GM12878 (cell line): ENCODE measurements around the gene DOLPP1. TPM values are rescaled to one million over a fixed set of nuclear protein-coding genes. Genes with fewer than 3 reads are reported as not detected.

Experiments used
- EGR1 ChIP-seq, 2 experiments: IDR thresholded peaks; 1 replicate in 1 of 2; 2 replicates in 1 of 2; pipeline ENCODE4 v1.6.1; 2011 to 2012; ENCODE audit warnings: low read depth in 2 of 2, low read length in 2 of 2, borderline replicate concordance in 1 of 2, mild to moderate bottlenecking in 1 of 2, moderate library complexity in 1 of 2
- JUND ChIP-seq: IDR thresholded peaks from 2 replicates; pipeline ENCODE4 v1.6.1; 2012; ENCODE audit warnings: low read depth, mild to moderate bottlenecking, low read length, improper control_type of control experiment, moderate library complexity
- RUNX3 ChIP-seq: IDR thresholded peaks from 2 replicates; pipeline ENCODE4 v1.6.1; 2012; ENCODE audit warnings: low read length, inconsistent platforms
- SREBF2 ChIP-seq: IDR thresholded peaks from 2 replicates; pipeline ENCODE4 v1.6.1; 2012; ENCODE audit warnings: mild to moderate bottlenecking, low read length
- ZNF622 ChIP-seq: fragments of 450-650 bp; IDR thresholded peaks from 2 replicates; pipeline ENCODE4 v1.6.1; 2017; ENCODE audit warnings: mild to moderate bottlenecking, inconsistent platforms
- polyA plus RNA-seq, 11 experiments: library from polyadenylated mRNA; depleted of rRNA in 4 of 11; unstranded in 6 of 11; stranded (reverse) in 5 of 11; fragments of >200 nt; fragmentation: Nextera tagmentation in 4 of 11; fragmentation: Illumina TruSeq in 1 of 11; extraction: Ambion mirVana in 4 of 11; extraction: Trizol in 1 of 11; gene quantifications; 1 replicate in 1 of 11; 2 replicates in 10 of 11; pipeline versions ENCODE4 v1.2.1 to v1.2.3, GENCODE V29; 2011 to 2016; ENCODE audit warnings: inconsistent platforms in 2 of 11, missing spikeins in 2 of 11, low read depth in 1 of 11
- total RNA-seq, 4 experiments: library from RNA; depleted of rRNA in 3 of 4; stranded (reverse); fragments of >200 nt in 3 of 4; fragmentation: Illumina TruSeq in 1 of 4; extraction: Trizol in 1 of 4; gene quantifications; 2 replicates each; pipeline versions ENCODE4 v1.2.1 to v1.2.3, GENCODE V29; 2013 to 2021
- TF ChIP-seq, protein P1 (sequence below): fragments of 450-650 bp; formaldehyde crosslinking; IDR thresholded peaks from 2 replicates; pipeline ENCODE4 v1.4.0; 2020; ENCODE audit warnings: mild to moderate bottlenecking, moderate library complexity
- TF ChIP-seq, protein P2 (sequence below): fragments of 450-650 bp; formaldehyde crosslinking; IDR thresholded peaks from 2 replicates; pipeline ENCODE4 v1.5.0; 2022; ENCODE audit warnings: mild to moderate bottlenecking, missing genetic modification characterization

Gene DOLPP1
- total and polyA plus RNA-seq, 10 of the 15 experiments (the other 5 are each of a cell fraction or from before 2014, with no cell fraction given): 0.76 to 19.9 (median 13.4) TPM

DNA sequence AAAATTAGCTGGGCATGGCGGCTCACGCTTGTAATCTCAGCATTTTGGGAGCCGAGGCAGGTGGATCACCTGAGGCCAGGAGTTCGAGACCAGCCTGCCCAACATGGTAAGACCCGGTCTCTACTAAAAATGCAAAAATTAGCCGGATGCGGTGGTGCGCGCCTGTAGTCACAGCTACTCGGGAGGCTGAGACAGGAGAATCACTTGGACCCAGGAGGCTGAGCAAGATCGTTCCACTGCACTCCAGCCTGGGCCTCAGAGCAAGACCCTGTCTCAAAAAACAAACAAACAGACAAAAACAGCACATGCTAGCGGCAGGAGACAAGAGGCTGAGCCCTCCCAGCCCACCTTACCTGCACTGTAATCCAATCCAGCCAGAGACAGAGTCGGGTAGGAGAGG is 1.1 kb upstream of the DOLPP1 start (continued):
- TF ChIP-seq, protein P1, sequence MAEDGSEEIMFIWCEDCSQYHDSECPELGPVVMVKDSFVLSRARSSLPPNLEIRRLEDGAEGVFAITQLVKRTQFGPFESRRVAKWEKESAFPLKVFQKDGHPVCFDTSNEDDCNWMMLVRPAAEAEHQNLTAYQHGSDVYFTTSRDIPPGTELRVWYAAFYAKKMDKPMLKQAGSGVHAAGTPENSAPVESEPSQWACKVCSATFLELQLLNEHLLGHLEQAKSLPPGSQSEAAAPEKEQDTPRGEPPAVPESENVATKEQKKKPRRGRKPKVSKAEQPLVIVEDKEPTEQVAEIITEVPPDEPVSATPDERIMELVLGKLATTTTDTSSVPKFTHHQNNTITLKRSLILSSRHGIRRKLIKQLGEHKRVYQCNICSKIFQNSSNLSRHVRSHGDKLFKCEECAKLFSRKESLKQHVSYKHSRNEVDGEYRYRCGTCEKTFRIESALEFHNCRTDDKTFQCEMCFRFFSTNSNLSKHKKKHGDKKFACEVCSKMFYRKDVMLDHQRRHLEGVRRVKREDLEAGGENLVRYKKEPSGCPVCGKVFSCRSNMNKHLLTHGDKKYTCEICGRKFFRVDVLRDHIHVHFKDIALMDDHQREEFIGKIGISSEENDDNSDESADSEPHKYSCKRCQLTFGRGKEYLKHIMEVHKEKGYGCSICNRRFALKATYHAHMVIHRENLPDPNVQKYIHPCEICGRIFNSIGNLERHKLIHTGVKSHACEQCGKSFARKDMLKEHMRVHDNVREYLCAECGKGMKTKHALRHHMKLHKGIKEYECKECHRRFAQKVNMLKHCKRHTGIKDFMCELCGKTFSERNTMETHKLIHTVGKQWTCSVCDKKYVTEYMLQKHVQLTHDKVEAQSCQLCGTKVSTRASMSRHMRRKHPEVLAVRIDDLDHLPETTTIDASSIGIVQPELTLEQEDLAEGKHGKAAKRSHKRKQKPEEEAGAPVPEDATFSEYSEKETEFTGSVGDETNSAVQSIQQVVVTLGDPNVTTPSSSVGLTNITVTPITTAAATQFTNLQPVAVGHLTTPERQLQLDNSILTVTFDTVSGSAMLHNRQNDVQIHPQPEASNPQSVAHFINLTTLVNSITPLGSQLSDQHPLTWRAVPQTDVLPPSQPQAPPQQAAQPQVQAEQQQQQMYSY: no peak
- no peak for TF ChIP-seq EGR1 (IDR thresholded peaks at IDR 0.05; ENCODE audit: borderline replicate concordance in 1 of 2, low read depth in 2 of 2, low read length in 2 of 2)
- no peak for TF ChIP-seq ZNF622
- no peak for TF ChIP-seq JUND
- TF ChIP-seq RUNX3: no peak
- TF ChIP-seq, protein P2, sequence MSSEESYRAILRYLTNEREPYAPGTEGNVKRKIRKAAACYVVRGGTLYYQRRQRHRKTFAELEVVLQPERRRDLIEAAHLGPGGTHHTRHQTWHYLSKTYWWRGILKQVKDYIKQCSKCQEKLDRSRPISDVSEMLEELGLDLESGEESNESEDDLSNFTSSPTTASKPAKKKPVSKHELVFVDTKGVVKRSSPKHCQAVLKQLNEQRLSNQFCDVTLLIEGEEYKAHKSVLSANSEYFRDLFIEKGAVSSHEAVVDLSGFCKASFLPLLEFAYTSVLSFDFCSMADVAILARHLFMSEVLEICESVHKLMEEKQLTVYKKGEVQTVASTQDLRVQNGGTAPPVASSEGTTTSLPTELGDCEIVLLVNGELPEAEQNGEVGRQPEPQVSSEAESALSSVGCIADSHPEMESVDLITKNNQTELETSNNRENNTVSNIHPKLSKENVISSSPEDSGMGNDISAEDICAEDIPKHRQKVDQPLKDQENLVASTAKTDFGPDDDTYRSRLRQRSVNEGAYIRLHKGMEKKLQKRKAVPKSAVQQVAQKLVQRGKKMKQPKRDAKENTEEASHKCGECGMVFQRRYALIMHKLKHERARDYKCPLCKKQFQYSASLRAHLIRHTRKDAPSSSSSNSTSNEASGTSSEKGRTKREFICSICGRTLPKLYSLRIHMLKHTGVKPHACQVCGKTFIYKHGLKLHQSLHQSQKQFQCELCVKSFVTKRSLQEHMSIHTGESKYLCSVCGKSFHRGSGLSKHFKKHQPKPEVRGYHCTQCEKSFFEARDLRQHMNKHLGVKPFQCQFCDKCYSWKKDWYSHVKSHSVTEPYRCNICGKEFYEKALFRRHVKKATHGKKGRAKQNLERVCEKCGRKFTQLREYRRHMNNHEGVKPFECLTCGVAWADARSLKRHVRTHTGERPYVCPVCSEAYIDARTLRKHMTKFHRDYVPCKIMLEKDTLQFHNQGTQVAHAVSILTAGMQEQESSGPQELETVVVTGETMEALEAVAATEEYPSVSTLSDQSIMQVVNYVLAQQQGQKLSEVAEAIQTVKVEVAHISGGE (CRISPR knock-in tag): no peak
- TF ChIP-seq SREBF2: no peak
